Measurements from ENCODE around the gene FGF14.

The FGF14 gene

GRCh38 chr13:101931186-101931585, 470.7 kb downstream of the FGF14 start:
- no peaks in the 10 kb centered on the region for H3K27me3 ChIP-seq (ENCODE audit: control insufficient read depth, insufficient read depth, low read length)

DNA sequence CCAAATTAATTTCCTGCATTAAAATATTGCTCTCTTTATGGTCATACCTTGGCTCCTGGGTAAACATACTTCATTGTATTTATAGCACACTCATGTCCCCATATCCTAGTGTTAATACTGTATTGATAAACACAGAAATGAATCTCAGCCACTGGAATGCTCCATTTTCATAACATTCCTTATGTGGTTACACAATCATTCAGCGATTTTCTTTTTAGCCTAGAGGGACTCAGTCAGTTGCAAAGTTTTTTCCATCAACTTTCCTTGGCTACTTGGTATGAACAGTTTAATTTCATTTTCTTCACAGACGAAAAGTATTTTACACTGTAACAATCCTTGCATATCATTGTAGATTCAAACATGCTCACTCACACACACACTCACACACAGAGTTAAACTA, 471.5 kb downstream of the FGF14 start:
- Histone ChIP-seq H3K4me3 (ENCODE audit: low read depth, low read length) (no peak overlapping the region), H3K4me1 (ENCODE audit: control insufficient read depth, insufficient read depth, low read length) (no peaks in the 10 kb centered on the region), H3K36me3 (ENCODE audit: control insufficient read depth, insufficient read depth, low read length) (no peaks in the 10 kb centered on the region), H3K27me3 (ENCODE audit: control insufficient read depth, insufficient read depth, low read length) (no peaks in the 10 kb centered on the region), H3K27ac (ENCODE audit: low read depth, low read length) (no peak overlapping the region), H3K9me3 (ENCODE audit: control insufficient read depth, insufficient read depth, low read length) (no peaks in the 10 kb centered on the region), H3K9ac (ENCODE audit: low read depth, low read length) (no peak overlapping the region)

More at GRCh38 chr13:101931186-101931585, 470.7 kb downstream of the FGF14 start:
- no peak overlapping the region for H3K9ac ChIP-seq (ENCODE audit: low read depth, low read length)
- no peaks in the 10 kb centered on the region for H3K9me3 ChIP-seq (ENCODE audit: control insufficient read depth, insufficient read depth, low read length)
- no peak overlapping the region for H3K27ac ChIP-seq (ENCODE audit: low read depth, low read length)
- no peak overlapping the region for H3K4me3 ChIP-seq (ENCODE audit: low read depth, low read length)
- H3K36me3 ChIP-seq (ENCODE audit: control insufficient read depth, insufficient read depth, low read length), result no peaks in the 10 kb centered on the region
- no peaks in the 10 kb centered on the region for H3K4me1 ChIP-seq (ENCODE audit: control insufficient read depth, insufficient read depth, low read length)

DNA sequence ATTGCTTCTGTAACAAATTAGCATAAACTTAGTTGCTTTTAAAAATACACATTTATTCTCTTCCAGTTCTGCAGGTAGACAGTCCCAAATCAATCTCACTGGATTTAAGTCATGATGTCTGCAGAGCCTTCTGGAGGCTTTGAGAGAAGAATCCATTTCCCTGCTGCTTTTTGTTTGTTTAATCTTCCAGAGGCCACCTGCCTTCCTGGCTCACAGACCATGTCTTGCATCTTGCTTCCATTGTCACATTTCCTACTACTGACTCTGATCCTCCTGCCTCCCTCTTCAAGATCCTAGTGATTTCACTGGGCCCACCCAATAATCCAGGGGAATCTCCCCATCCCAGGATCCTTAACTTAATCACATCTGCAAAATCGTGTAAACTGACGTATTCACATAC, 476.1 kb downstream of the FGF14 start:
- no peak overlapping the region for H3K9ac ChIP-seq (ENCODE audit: low read depth, low read length)
- H3K27me3 ChIP-seq (ENCODE audit: control insufficient read depth, insufficient read depth, low read length), result peaks cover 11% of the 10 kb centered on the region; the same call in 1 of the 2 replicates
- no peak overlapping the region for H3K4me3 ChIP-seq (ENCODE audit: low read depth, low read length)
- no peaks in the 10 kb centered on the region for H3K36me3 ChIP-seq (ENCODE audit: control insufficient read depth, insufficient read depth, low read length)
- no peaks in the 10 kb centered on the region for H3K9me3 ChIP-seq (ENCODE audit: control insufficient read depth, insufficient read depth, low read length)
- H3K4me1 ChIP-seq (ENCODE audit: control insufficient read depth, insufficient read depth, low read length), result peaks cover 12% of the 10 kb centered on the region
- H3K27ac ChIP-seq (ENCODE audit: low read depth, low read length), result no peak overlapping the region

- Histone ChIP-seq H3K36me3 (ENCODE audit: control insufficient read depth, insufficient read depth, low read length) (no peaks in the 10 kb centered on the region), H3K9ac (ENCODE audit: low read depth, low read length) (no peak overlapping the region), H3K4me3 (ENCODE audit: low read depth, low read length) (peak overlapping the region; percentile 56), H3K27me3 (ENCODE audit: control insufficient read depth, insufficient read depth, low read length) (peaks cover 72% of the 10 kb centered on the region), H3K4me1 (ENCODE audit: control insufficient read depth, insufficient read depth, low read length) (peaks cover 36% of the 10 kb centered on the region), H3K9me3 (ENCODE audit: control insufficient read depth, insufficient read depth, low read length) (no peaks in the 10 kb centered on the region), H3K27ac (ENCODE audit: low read depth, low read length) (no peak overlapping the region)
These were observed 482.2 kb downstream of the FGF14 start for GRCh38 chr13:101919541-101920181.

GRCh38 chr13:101917833-101918661, 483.8 kb downstream of the FGF14 start:
- Histone ChIP-seq H3K9me3 (ENCODE audit: control insufficient read depth, insufficient read depth, low read length) (no peaks in the 10 kb centered on the region), H3K36me3 (ENCODE audit: control insufficient read depth, insufficient read depth, low read length) (no peaks in the 10 kb centered on the region), H3K4me1 (ENCODE audit: control insufficient read depth, insufficient read depth, low read length) (peaks cover 36% of the 10 kb centered on the region), H3K4me3 (ENCODE audit: low read depth, low read length) (peak overlapping the region; percentile 60), H3K9ac (ENCODE audit: low read depth, low read length) (no peak overlapping the region), H3K27ac (ENCODE audit: low read depth, low read length) (no peak overlapping the region), H3K27me3 (ENCODE audit: control insufficient read depth, insufficient read depth, low read length) (peaks cover 79% of the 10 kb centered on the region)

GRCh38 chr13:101917475-101917810, 484.4 kb downstream of the FGF14 start:
- Histone ChIP-seq H3K27me3 (ENCODE audit: control insufficient read depth, insufficient read depth, low read length) (peaks cover 79% of the 10 kb centered on the region), H3K4me1 (ENCODE audit: control insufficient read depth, insufficient read depth, low read length) (peaks cover 32% of the 10 kb centered on the region), H3K36me3 (ENCODE audit: control insufficient read depth, insufficient read depth, low read length) (no peaks in the 10 kb centered on the region), H3K27ac (ENCODE audit: low read depth, low read length) (no peak overlapping the region), H3K9ac (ENCODE audit: low read depth, low read length) (no peak overlapping the region), H3K4me3 (ENCODE audit: low read depth, low read length) (peak overlapping the region; percentile 60), H3K9me3 (ENCODE audit: control insufficient read depth, insufficient read depth, low read length) (no peaks in the 10 kb centered on the region)

DNA sequence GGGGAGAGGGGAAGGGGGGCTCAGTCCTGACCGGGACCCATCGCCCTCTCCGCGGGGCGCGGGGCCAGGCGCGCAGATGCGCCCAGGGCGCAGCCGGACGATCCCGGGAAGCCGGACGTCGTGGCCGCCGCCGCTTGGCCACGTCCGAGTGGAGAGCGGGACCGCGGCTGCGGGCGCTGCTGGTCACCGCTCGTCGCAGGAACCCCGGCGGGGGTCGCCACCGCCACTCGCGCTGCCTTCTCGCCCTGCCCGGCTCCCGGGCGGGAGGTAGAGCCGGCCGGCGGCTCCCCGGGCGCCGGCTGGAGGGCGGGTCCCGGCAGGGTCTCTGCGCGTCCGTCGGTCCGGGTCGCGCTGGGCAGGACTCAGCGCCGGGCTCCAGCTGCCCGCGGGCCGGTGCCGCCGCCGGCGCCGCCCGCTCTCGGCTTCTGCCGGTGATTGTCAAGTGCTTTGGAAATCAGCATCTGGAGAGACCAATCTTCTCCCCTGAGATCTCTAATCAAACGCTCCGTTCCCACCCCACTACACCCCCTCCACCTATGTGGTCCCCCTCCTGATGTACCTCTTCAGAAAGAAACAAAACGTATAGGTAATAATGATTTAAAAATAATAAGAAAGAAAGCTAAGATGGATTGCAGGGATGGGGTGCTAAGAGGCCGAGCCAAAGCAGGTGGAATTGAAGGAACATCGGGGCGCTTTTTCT, 484.9 kb downstream of the FGF14 start:
- Histone ChIP-seq H3K9ac (ENCODE audit: low read depth, low read length) (no peak overlapping the region), H3K4me3 (ENCODE audit: low read depth, low read length) (peak overlapping the region; percentile 60)

GRCh38 chr13:101916108-101916774, 485.6 kb downstream of the FGF14 start:
- H3K27ac ChIP-seq (ENCODE audit: low read depth, low read length), result no peak overlapping the region
- H3K4me1 ChIP-seq (ENCODE audit: control insufficient read depth, insufficient read depth, low read length), result peaks cover 24% of the 10 kb centered on the region
- peaks cover 72% of the 10 kb centered on the region for H3K27me3 ChIP-seq (ENCODE audit: control insufficient read depth, insufficient read depth, low read length)
- H3K36me3 ChIP-seq (ENCODE audit: control insufficient read depth, insufficient read depth, low read length), result no peaks in the 10 kb centered on the region
- H3K9me3 ChIP-seq (ENCODE audit: control insufficient read depth, insufficient read depth, low read length), result no peaks in the 10 kb centered on the region
- no peak overlapping the region for H3K9ac ChIP-seq (ENCODE audit: low read depth, low read length)
- H3K4me3 ChIP-seq (ENCODE audit: low read depth, low read length), result peak overlapping the region; percentile 60

More for the DNA sequence above, 484.9 kb downstream of the FGF14 start:
- Histone ChIP-seq H3K4me1 (ENCODE audit: control insufficient read depth, insufficient read depth, low read length) (peaks cover 26% of the 10 kb centered on the region), H3K9me3 (ENCODE audit: control insufficient read depth, insufficient read depth, low read length) (no peaks in the 10 kb centered on the region), H3K36me3 (ENCODE audit: control insufficient read depth, insufficient read depth, low read length) (no peaks in the 10 kb centered on the region), H3K27ac (ENCODE audit: low read depth, low read length) (no peak overlapping the region), H3K27me3 (ENCODE audit: control insufficient read depth, insufficient read depth, low read length) (peaks cover 77% of the 10 kb centered on the region)

DNA sequence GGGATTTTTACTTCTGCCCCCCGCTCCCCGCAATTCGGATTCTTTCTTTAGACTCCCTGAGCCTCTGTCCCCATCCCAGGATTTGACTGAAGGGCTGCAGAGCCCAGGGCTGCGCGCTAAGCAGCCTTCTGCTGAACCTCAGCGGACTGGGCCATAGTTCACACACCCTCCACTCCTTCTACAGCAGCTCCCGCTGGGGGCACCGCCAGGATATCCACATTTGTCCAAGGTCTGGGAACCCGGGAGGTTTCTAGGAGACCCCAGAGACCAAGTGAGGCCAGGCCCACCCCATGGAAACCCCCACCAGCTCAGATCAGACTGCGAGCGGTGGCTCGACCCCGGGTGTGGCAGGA, 486.1 kb downstream of the FGF14 start:
- Histone ChIP-seq H3K9ac (ENCODE audit: low read depth, low read length) (no peak overlapping the region), H3K9me3 (ENCODE audit: control insufficient read depth, insufficient read depth, low read length) (no peaks in the 10 kb centered on the region), H3K27me3 (ENCODE audit: control insufficient read depth, insufficient read depth, low read length) (peaks cover 67% of the 10 kb centered on the region), H3K27ac (ENCODE audit: low read depth, low read length) (no peak overlapping the region), H3K4me1 (ENCODE audit: control insufficient read depth, insufficient read depth, low read length) (peaks cover 24% of the 10 kb centered on the region), H3K36me3 (ENCODE audit: control insufficient read depth, insufficient read depth, low read length) (no peaks in the 10 kb centered on the region), H3K4me3 (ENCODE audit: low read depth, low read length) (peak overlapping the region; percentile 60)

DNA sequence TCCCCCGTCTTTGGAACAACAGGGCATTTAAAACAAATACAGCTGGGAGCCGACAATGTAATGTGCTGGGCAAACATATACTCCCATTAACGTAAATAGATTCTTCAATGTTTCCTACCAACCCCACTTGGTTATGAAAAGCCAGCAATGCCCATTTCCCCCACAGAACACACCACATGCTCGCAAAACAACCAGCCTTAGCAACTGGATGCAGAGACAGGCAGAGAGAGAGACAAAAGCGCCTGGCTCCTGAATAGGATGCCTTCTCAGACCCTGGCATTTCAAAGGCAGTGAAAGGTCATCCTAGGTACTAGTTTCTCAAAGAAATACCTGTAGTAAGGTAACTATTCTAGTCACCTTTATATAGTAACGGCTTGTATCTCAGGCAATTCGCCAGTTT, 486.5 kb downstream of the FGF14 start:
- Histone ChIP-seq H3K4me1 (ENCODE audit: control insufficient read depth, insufficient read depth, low read length) (peaks cover 24% of the 10 kb centered on the region), H3K27me3 (ENCODE audit: control insufficient read depth, insufficient read depth, low read length) (peaks cover 63% of the 10 kb centered on the region), H3K27ac (ENCODE audit: low read depth, low read length) (no peak overlapping the region), H3K9ac (ENCODE audit: low read depth, low read length) (no peak overlapping the region), H3K36me3 (ENCODE audit: control insufficient read depth, insufficient read depth, low read length) (no peaks in the 10 kb centered on the region), H3K9me3 (ENCODE audit: control insufficient read depth, insufficient read depth, low read length) (no peaks in the 10 kb centered on the region), H3K4me3 (ENCODE audit: low read depth, low read length) (peak overlapping the region; percentile 60)
